Keratinocyte (primary cell): Measurements from ENCODE around the gene MS4A14. TPM values are rescaled to one million over a fixed set of nuclear protein-coding genes. Genes with fewer than 3 reads are reported as not detected.

Experiments
- DNase-seq: peaks from one replicate; pipeline ENCODE4 v3.0.0-alpha.2; 2011; ENCODE audit warnings: low read depth, missing footprints, low spot score
- FAIRE-seq: peaks from 2 replicates; lab custom pipeline; 2011; peaks lifted over from hg19 to GRCh38; lab: Jason Lieb, UNC
- H2AFZ ChIP-seq: 2 replicates; pipeline ENCODE4 v1.6.0; 2012; ENCODE audit warnings: low read length, control low read depth, inconsistent platforms; ENCODE audit not compliant: control insufficient read depth
- H3K27ac ChIP-seq: 2 replicates; pipeline ENCODE4 v1.5.1; 2011; ENCODE audit warnings: low read length; ENCODE audit not compliant: control insufficient read depth, insufficient read depth
- H3K27me3 ChIP-seq: 3 replicates; pipeline ENCODE4 v1.6.0; 2011; ENCODE audit warnings: low read length; ENCODE audit not compliant: control insufficient read depth, insufficient read depth; ENCODE audit errors: extremely low read depth
- H3K36me3 ChIP-seq, 2 experiments: 2 replicates in 1 of 2; 3 replicates in 1 of 2; pipeline ENCODE4 v1.5.1; 2011; ENCODE audit warnings: low read length in 2 of 2, mild to moderate bottlenecking in 1 of 2; ENCODE audit not compliant: control insufficient read depth in 2 of 2, insufficient read depth in 2 of 2; ENCODE audit errors: extremely low read depth in 1 of 2
- H3K4me1 ChIP-seq: 3 replicates; pipeline ENCODE4 v1.5.1; 2011; ENCODE audit warnings: low read length; ENCODE audit not compliant: control insufficient read depth, insufficient read depth; ENCODE audit errors: extremely low read depth
- H3K4me2 ChIP-seq: 3 replicates; pipeline ENCODE4 v1.6.0; 2011; ENCODE audit warnings: low read depth, low read length; ENCODE audit not compliant: control insufficient read depth, insufficient read depth; ENCODE audit errors: extremely low read depth
- H3K4me3 ChIP-seq, 3 experiments: fragments of 200-600 bp in 1 of 3; sonication (generic) in 1 of 3; 2 replicates in 2 of 3; 3 replicates in 1 of 3; pipeline ENCODE4 v1.5.1; 2011 to 2016; ENCODE audit warnings: low read length in 3 of 3, mild to moderate bottlenecking in 3 of 3, control low read depth in 2 of 3, inconsistent platforms in 1 of 3, low read depth in 1 of 3, mixed read lengths in 1 of 3, mixed run types in 1 of 3, moderate library complexity in 1 of 3; ENCODE audit not compliant: control insufficient read depth in 2 of 3, insufficient read depth in 2 of 3; ENCODE audit errors: extremely low read depth in 1 of 3
- H3K79me2 ChIP-seq: 2 replicates; pipeline ENCODE4 v1.6.0; 2012; ENCODE audit warnings: low read length; ENCODE audit not compliant: control insufficient read depth, insufficient read depth
- H3K9ac ChIP-seq: 3 replicates; pipeline ENCODE4 v1.6.0; 2011; ENCODE audit warnings: low read length; ENCODE audit not compliant: control insufficient read depth, insufficient read depth; ENCODE audit errors: extremely low read depth
- H3K9me1 ChIP-seq: 3 replicates; pipeline ENCODE4 v1.6.0; 2011; ENCODE audit warnings: low read length; ENCODE audit not compliant: control insufficient read depth, insufficient read depth; ENCODE audit errors: extremely low read depth
- H3K9me3 ChIP-seq: 2 replicates; pipeline ENCODE4 v1.5.1; 2012; ENCODE audit warnings: low read depth, low read length; ENCODE audit not compliant: control insufficient read depth
- H4K20me1 ChIP-seq: 3 replicates; pipeline ENCODE4 v1.6.0; 2011; ENCODE audit warnings: low read length; ENCODE audit not compliant: control insufficient read depth, insufficient read depth; ENCODE audit errors: extremely low read depth
- EZH2 ChIP-seq: IDR thresholded peaks from one replicate; pipeline ENCODE4 v1.6.1; 2012; ENCODE audit warnings: inconsistent platforms, mild to moderate bottlenecking, low read length, moderate library complexity
- dilution Hi-C: fragments of 300-500 bp; cut with MboI; formaldehyde crosslinking; loops from one replicate; pipeline ENCODE4 v1.7.0; 2020; ENCODE audit warnings: low sequenced_read_pairs; ENCODE audit not compliant: extremely low pct_ligation_motif_present
- polyA plus RNA-seq, 5 experiments: library from polyadenylated mRNA; depleted of rRNA in 3 of 5; stranded (reverse) in 3 of 5; stranded (forward) in 1 of 5; unstranded in 1 of 5; fragments of >200 nt; gene quantifications; 1 replicate in 1 of 5; 2 replicates in 3 of 5; 3 replicates in 1 of 5; pipeline versions ENCODE4 v1.2.1 to v1.2.3, GENCODE V29; 2011 to 2012; ENCODE audit warnings: missing spikeins in 2 of 5, low read depth in 1 of 5, low replicate concordance in 1 of 5
- TF ChIP-seq, protein P1 (sequence below), 3 experiments: IDR thresholded peaks in 1 of 3; conservative IDR thresholded peaks in 1 of 3; optimal IDR thresholded peaks in 1 of 3; 2 replicates in 2 of 3; 3 replicates in 1 of 3; pipeline versions ENCODE3 to v1.5.1; 2011; ENCODE audit warnings: low read length in 3 of 3, mild to moderate bottlenecking in 3 of 3, moderate library complexity in 2 of 3, control low read depth in 1 of 3, inconsistent platforms in 1 of 3; ENCODE audit not compliant: insufficient read depth in 2 of 3; ENCODE audit errors: extremely low read depth in 1 of 3

The MS4A14 gene
- polyA plus RNA-seq, 1 donor (not counting 4 experiments of a cell fraction or from before 2014, with no cell fraction given), result not detected

DNA sequence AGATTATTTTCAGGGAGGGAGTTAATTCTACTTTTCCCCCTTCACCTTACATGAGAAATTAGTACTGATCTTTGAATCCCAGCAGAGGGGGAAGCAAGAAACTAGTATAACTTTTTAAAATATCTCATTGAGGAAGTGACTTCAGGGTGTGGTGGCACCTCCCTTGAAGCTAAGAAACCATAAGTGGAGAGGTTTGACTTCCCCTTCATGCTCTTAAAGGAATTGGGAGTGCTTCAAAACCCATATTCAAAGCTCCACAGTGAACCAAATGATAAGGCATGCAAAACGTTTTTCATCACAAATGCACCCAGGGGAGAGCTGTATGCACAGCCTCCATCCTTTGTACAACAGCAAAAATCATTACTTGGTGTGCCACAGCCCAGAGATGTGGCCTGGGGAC lies 540 bp downstream of the MS4A14 start:
- H3K27ac ChIP-seq, result no peak overlapping the region
- H2AFZ ChIP-seq, result no peak overlapping the region
- no peaks in the 10 kb centered on the region for H3K9me1 ChIP-seq
- H3K36me3 ChIP-seq, result no peaks in the 10 kb centered on the region
- FAIRE-seq, result no peak
- no peaks in the 10 kb centered on the region for H3K27me3 ChIP-seq
- dilution Hi-C loops, result no loop called here
- H3K9ac ChIP-seq, result no peak overlapping the region
- H3K79me2 ChIP-seq, result no peaks in the 10 kb centered on the region
- H3K4me3 ChIP-seq, result no peak overlapping the region
- no peaks in the 10 kb centered on the region for H3K9me3 ChIP-seq
- H4K20me1 ChIP-seq, result no peaks in the 10 kb centered on the region
- TF ChIP-seq, protein P1, sequence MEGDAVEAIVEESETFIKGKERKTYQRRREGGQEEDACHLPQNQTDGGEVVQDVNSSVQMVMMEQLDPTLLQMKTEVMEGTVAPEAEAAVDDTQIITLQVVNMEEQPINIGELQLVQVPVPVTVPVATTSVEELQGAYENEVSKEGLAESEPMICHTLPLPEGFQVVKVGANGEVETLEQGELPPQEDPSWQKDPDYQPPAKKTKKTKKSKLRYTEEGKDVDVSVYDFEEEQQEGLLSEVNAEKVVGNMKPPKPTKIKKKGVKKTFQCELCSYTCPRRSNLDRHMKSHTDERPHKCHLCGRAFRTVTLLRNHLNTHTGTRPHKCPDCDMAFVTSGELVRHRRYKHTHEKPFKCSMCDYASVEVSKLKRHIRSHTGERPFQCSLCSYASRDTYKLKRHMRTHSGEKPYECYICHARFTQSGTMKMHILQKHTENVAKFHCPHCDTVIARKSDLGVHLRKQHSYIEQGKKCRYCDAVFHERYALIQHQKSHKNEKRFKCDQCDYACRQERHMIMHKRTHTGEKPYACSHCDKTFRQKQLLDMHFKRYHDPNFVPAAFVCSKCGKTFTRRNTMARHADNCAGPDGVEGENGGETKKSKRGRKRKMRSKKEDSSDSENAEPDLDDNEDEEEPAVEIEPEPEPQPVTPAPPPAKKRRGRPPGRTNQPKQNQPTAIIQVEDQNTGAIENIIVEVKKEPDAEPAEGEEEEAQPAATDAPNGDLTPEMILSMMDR (optimal IDR thresholded peaks at IDR 0.05 in 1 of 3, IDR thresholded peaks at IDR 0.05 in 1 of 3, conservative IDR thresholded peaks at IDR 0.05 in 1 of 3; ENCODE audit: extremely low read depth in 1 of 3, insufficient read depth in 2 of 3, low read length in 3 of 3), result no peak
- TF ChIP-seq EZH2, result no peak
- H3K4me1 ChIP-seq, result no peaks in the 10 kb centered on the region
- no peak for DNase-seq
- no peak overlapping the region for H3K4me2 ChIP-seq

DNA sequence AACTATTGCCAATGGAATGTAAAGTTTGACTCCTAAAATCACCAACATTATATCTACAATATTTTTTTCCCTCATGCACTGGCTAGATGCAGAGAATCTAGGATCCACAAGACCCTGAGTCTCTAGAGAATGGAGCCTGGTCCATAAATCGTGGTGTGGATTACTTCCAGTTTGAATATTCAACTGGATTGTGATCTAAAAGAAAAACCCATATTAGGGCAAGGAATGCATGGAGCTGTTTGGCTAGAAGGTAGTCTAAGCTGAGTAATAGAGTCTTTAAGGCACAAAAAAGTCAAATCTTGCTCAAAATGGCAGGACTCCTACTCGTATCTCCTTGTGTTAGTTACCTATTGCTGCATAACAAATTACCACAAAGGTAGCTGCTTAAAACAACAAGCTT lies 23.8 kb downstream of the MS4A14 start:
- Histone ChIP-seq H3K4me2 (no peak overlapping the region), H3K9ac (no peak overlapping the region), H3K79me2 (no peaks in the 10 kb centered on the region), H3K4me3 (no peak overlapping the region), H2AFZ (no peak overlapping the region), H4K20me1 (no peaks in the 10 kb centered on the region), H3K27me3 (no peaks in the 10 kb centered on the region), H3K36me3 (no peaks in the 10 kb centered on the region), H3K27ac (no peak overlapping the region), H3K4me1 (no peaks in the 10 kb centered on the region), H3K9me3 (no peaks in the 10 kb centered on the region), H3K9me1 (no peaks in the 10 kb centered on the region)
- DNase-seq (no peak), FAIRE-seq (no peak)
- dilution Hi-C loops, result no loop called here
- no peak for TF ChIP-seq EZH2
- TF ChIP-seq, protein P1 (optimal IDR thresholded peaks at IDR 0.05 in 1 of 3, IDR thresholded peaks at IDR 0.05 in 1 of 3, conservative IDR thresholded peaks at IDR 0.05 in 1 of 3; ENCODE audit: extremely low read depth in 1 of 3, insufficient read depth in 2 of 3, low read length in 3 of 3), result no peak
